A673 (cell line): ENCODE results near the gene ABCC9.

ENCODE experiments used
- EZH2 ChIP-seq: fragments of 200-600 bp; sonication (generic); IDR thresholded peaks from 2 replicates; pipeline ENCODE4 v1.6.1; 2017; ENCODE audit warnings: borderline replicate concordance, low read depth, mild to moderate bottlenecking, mixed read lengths, antibody characterized with exemption, low read length; ENCODE audit not compliant: poor library complexity, severe bottlenecking
- TF ChIP-seq, protein P1 (sequence below): fragments of 300-800, 200-600 bp; sonication (generic); conservative IDR thresholded peaks from 2 replicates; pipeline ENCODE4 v1.5.1; 2017; ENCODE audit warnings: low read depth, mild to moderate bottlenecking, antibody characterized with exemption, low read length, moderate library complexity, mixed read lengths

DNA sequence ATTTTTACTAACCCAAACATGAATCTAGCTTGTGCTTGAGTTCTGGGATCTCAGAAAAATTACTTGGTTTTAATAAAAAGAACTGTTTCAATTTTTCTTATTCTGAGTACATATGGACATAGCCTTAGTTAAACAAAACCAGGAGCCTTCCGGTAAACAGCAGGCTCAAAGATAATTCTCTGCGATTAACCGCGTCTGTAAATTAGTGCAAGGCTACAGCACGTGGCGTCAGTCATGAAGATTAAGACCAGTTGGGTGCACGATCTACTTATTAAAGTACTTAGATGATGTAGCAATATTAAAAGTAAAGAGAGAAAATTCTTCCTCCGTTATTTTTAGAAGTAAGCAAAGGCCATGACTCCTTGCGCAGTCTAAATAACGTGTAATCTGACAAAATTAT lies 167.4 kb downstream of the ABCC9 start:
- TF ChIP-seq, protein P1, sequence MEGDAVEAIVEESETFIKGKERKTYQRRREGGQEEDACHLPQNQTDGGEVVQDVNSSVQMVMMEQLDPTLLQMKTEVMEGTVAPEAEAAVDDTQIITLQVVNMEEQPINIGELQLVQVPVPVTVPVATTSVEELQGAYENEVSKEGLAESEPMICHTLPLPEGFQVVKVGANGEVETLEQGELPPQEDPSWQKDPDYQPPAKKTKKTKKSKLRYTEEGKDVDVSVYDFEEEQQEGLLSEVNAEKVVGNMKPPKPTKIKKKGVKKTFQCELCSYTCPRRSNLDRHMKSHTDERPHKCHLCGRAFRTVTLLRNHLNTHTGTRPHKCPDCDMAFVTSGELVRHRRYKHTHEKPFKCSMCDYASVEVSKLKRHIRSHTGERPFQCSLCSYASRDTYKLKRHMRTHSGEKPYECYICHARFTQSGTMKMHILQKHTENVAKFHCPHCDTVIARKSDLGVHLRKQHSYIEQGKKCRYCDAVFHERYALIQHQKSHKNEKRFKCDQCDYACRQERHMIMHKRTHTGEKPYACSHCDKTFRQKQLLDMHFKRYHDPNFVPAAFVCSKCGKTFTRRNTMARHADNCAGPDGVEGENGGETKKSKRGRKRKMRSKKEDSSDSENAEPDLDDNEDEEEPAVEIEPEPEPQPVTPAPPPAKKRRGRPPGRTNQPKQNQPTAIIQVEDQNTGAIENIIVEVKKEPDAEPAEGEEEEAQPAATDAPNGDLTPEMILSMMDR = no peak
- no peak for TF ChIP-seq EZH2
